ENCODE measurements around the gene CCDC85A.
"Not testable (repeated sequence)": the region's sequence is repeated elsewhere in the genome, so short reads cannot be mapped to it uniquely, and the experiment has no call there.

The CCDC85A gene

DNA sequence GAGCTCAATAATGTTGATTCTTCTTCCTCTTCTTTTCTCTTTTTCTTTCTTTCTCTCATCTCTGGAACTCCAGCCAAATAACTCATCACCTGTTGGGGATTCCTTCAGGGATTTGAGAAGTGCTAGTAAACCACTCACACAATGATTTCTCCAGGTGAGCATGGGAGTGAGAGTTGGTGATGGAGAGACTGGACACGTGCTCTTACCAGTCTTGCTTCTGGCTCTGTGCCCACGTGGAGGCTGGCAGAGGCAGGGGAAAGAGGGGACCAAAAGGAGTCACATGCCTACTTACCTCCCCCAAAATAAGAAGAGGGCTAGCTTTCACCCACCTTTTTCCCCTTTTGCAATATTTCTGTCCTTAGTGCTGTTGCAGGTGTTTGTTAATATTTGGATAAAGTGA, 28.6 kb upstream of the CCDC85A start:
- Mint-ChIP-seq H3K9me3 (no peaks in the 10 kb centered on the region), H3K27me3 (ENCODE audit: low read depth) (peaks cover under 1% of the 10 kb centered on the region), H3K36me3 (ENCODE audit: low read depth) (no peaks in the 10 kb centered on the region), H3K27ac (no peak overlapping the region), H3K4me3 (no peak overlapping the region), H3K4me1 (no peaks in the 10 kb centered on the region)
- TF ChIP-seq, protein P1, sequence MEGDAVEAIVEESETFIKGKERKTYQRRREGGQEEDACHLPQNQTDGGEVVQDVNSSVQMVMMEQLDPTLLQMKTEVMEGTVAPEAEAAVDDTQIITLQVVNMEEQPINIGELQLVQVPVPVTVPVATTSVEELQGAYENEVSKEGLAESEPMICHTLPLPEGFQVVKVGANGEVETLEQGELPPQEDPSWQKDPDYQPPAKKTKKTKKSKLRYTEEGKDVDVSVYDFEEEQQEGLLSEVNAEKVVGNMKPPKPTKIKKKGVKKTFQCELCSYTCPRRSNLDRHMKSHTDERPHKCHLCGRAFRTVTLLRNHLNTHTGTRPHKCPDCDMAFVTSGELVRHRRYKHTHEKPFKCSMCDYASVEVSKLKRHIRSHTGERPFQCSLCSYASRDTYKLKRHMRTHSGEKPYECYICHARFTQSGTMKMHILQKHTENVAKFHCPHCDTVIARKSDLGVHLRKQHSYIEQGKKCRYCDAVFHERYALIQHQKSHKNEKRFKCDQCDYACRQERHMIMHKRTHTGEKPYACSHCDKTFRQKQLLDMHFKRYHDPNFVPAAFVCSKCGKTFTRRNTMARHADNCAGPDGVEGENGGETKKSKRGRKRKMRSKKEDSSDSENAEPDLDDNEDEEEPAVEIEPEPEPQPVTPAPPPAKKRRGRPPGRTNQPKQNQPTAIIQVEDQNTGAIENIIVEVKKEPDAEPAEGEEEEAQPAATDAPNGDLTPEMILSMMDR (IDR thresholded peaks at IDR 0.05; ENCODE audit: unreplicated experiment in 3 of 3) = no peak

DNA sequence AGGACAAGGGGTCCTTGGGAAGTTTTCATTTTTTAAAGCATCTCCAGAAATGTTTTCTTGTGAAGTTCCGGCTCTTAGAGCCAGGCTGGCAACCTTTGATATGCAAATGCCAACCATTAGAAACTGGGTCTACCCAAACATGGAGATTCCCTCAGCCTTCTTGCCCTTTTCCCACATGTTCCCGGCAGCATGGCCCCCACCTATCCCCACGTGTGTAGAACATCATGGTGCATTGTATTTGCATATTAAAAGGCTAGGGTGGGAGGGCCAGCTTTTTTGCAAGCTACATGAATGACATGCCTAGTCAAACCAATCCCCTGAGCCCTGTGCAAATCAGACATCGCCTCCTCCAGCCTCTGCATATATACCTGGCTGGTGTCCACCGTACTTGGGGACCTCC, 23.9 kb upstream of the CCDC85A start:
- not testable (repeated sequence) for H3K4me3 Mint-ChIP-seq; H3K9me3 Mint-ChIP-seq; H3K36me3 Mint-ChIP-seq (ENCODE audit: low read depth); H3K27ac Mint-ChIP-seq; H3K4me1 Mint-ChIP-seq; H3K27me3 Mint-ChIP-seq (ENCODE audit: low read depth)

DNA sequence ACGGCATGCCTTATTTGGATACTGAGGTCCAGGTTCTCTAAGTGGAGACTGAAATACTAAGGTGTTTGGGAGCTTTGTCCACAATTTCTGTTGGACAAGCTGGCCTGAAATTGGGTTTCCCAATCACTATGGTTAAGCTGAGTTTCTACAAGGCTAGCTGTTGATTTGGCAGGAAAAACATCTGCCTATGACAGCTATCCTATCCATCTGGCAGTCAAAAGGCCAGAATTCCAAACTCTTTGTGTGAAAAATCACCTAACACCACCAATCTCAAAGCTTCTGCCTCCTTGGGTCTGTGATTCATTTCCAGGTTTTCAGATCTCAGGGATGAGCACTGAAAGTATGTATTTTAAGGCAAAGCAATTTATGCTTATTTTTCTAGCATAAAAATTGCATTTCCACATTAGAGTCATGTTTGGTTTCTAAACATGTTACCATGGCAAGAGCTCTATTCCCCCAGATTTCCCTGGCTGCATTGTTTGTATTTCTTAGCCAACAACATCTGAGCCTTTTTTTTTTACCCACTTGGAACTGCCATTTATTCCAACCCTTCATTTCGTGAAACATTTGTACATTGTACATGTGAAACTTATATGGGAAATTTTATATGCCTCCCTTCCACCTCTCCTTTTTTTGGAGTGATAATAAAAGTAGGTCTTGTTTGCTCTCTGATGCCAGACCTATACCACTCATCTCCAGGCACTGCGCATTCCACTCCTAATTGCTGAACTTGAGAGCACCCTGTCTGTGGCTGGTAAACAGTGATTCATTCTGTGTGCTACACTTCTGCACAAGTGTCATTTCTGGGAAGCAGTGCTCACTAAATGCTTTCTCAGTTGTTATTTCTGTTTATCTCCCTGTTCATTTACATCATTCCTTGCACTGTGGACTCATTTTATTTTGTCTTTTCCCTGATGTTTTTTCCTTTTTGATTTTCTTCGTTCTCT, 15.9 kb upstream of the CCDC85A start:
- no peak overlapping the region for H3K4me3 Mint-ChIP-seq
- TF ChIP-seq, protein P1 (IDR thresholded peaks at IDR 0.05; ENCODE audit: unreplicated experiment in 3 of 3) = no peak
- no peaks in the 10 kb centered on the region for H3K36me3 Mint-ChIP-seq (ENCODE audit: low read depth)
- no peak overlapping the region for H3K27ac Mint-ChIP-seq
- peaks cover 7% of the 10 kb centered on the region for H3K4me1 Mint-ChIP-seq
- H3K27me3 Mint-ChIP-seq (ENCODE audit: low read depth) = peaks cover 6% of the 10 kb centered on the region
- H3K9me3 Mint-ChIP-seq = peaks cover 3% of the 10 kb centered on the region

DNA sequence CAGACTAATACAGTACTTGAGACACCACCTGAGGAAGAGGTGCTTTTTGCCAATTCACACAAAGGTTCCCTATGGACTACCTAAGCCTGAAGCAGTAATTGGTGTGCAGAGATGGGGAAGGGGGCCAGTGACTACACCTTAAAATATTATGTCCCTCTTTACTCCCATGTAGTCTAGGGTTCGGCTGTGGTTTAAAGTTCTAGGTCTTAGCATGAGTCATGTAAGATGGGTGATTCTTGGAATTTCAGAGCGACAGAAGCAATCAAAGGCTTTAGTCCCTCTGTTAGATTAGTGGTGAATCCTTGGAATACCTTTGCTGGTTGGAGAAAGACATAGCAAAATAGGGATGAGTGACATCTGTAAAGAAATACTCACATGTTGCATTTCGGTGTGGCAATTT, 14.3 kb upstream of the CCDC85A start:
- TF ChIP-seq, protein P1 (IDR thresholded peaks at IDR 0.05; ENCODE audit: unreplicated experiment in 3 of 3) = no peak
- Mint-ChIP-seq H3K27me3 (ENCODE audit: low read depth) (peaks cover 6% of the 10 kb centered on the region), H3K36me3 (ENCODE audit: low read depth) (no peaks in the 10 kb centered on the region), H3K27ac (no peak overlapping the region), H3K4me1 (peaks cover 7% of the 10 kb centered on the region), H3K4me3 (no peak overlapping the region), H3K9me3 (peaks cover 3% of the 10 kb centered on the region)

DNA sequence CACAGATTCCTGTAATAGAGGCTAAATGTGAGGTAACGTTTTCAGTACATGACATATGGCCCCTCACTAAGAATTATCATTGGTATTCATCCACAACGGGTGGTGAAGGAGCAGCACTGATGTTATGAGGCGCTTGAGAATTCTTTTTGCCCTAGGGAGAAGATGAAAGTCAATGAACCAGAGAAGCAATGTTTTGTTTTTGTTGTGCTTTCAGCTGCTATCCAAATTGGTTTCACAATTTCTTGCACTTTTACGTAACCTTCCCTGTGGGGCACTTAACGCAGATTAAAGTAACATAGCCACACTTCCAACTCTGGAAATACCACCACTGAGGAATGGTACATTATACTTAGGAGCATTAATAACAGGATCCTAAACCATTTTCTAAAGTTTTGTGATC, 13.3 kb upstream of the CCDC85A start:
- TF ChIP-seq, protein P1 (IDR thresholded peaks at IDR 0.05; ENCODE audit: unreplicated experiment in 3 of 3) = no peak
- Mint-ChIP-seq H3K4me1 (peaks cover 7% of the 10 kb centered on the region), H3K4me3 (no peak overlapping the region), H3K27ac (no peak overlapping the region), H3K36me3 (ENCODE audit: low read depth) (no peaks in the 10 kb centered on the region), H3K9me3 (peaks cover 3% of the 10 kb centered on the region), H3K27me3 (ENCODE audit: low read depth) (peaks cover 6% of the 10 kb centered on the region)

DNA sequence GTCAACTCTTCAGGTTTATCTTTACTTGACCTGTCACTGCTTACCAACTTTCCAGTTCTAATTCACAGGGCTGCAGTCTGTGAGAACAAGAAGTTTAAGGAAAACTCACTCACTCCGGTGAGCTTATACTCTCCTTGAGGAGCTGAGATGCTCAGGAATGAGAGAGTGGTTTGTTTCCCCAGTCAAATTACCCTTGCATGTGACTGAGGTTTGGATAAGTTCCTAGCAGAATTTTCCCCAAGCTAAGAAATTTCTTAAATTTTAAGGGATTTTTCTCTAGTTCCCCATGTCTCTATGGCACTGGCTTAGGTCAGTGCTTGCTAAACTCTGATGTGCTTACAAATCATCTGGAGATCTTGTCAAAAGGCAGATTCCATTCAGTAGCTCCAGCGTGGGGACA, 12.8 kb upstream of the CCDC85A start:
- Mint-ChIP-seq H3K9me3 (peaks cover 3% of the 10 kb centered on the region), H3K4me3 (no peak overlapping the region), H3K36me3 (ENCODE audit: low read depth) (no peaks in the 10 kb centered on the region), H3K4me1 (peaks cover 7% of the 10 kb centered on the region), H3K27ac (no peak overlapping the region), H3K27me3 (ENCODE audit: low read depth) (peaks cover 6% of the 10 kb centered on the region)
- TF ChIP-seq, protein P1 (IDR thresholded peaks at IDR 0.05; ENCODE audit: unreplicated experiment in 3 of 3) = no peak
